WERI-Rb-1 (cell line): Measurements from ENCODE around the gene NCEH1.

Experiments used
- DNase-seq: peaks from one replicate; pipeline ENCODE4 v3.0.0-alpha.2; 2020
- H3K27ac ChIP-seq: fragments of 250-450 bp; sonication (Bioruptor Pico); 2 replicates; pipeline ENCODE4 v1.5.1; 2020; ENCODE audit warnings: mild to moderate bottlenecking, moderate library complexity
- H3K27me3 ChIP-seq: fragments of 250-450 bp; sonication (Bioruptor Pico); 2 replicates; pipeline ENCODE4 v1.5.1; 2021; ENCODE audit warnings: mild to moderate bottlenecking, low read depth, moderate library complexity; ENCODE audit not compliant: insufficient read depth, severe bottlenecking
- H3K36me3 ChIP-seq: fragments of 250-450 bp; sonication (Bioruptor Pico); 2 replicates; pipeline ENCODE4 v1.5.1; 2020; ENCODE audit warnings: mild to moderate bottlenecking, moderate library complexity
- H3K4me3 ChIP-seq: 2 replicates; pipeline ENCODE4 v1.5.1; 2011; ENCODE audit warnings: low read depth, mild to moderate bottlenecking, control low read depth, low read length
- H3K9me3 ChIP-seq: fragments of 250-450 bp; sonication (Bioruptor Pico); 2 replicates; pipeline ENCODE4 v1.5.1; 2021; ENCODE audit warnings: mild to moderate bottlenecking, moderate library complexity; ENCODE audit not compliant: severe bottlenecking
- CTCF ChIP-seq: IDR thresholded peaks from 2 replicates; pipeline ENCODE4 v1.5.1; 2011; ENCODE audit warnings: low read depth, mild to moderate bottlenecking, control low read depth, inconsistent platforms, low read length

The NCEH1 gene

GRCh38 chr3:172653004-172653572, 57.8 kb downstream of the NCEH1 start:
- Histone ChIP-seq H3K36me3 (no peaks in the 10 kb centered on the region), H3K9me3 (no peaks in the 10 kb centered on the region), H3K27me3 (no peaks in the 10 kb centered on the region), H3K27ac (no peak overlapping the region), H3K4me3 (no peak overlapping the region)
- no peak for DNase-seq
- no peak for TF ChIP-seq CTCF

GRCh38 chr3:172651936-172652625, 58.8 kb downstream of the NCEH1 start:
- no peaks in the 10 kb centered on the region for H3K9me3 ChIP-seq
- H3K27ac ChIP-seq: no peak overlapping the region
- no peak for DNase-seq
- no peak for TF ChIP-seq CTCF
- no peaks in the 10 kb centered on the region for H3K27me3 ChIP-seq
- no peaks in the 10 kb centered on the region for H3K36me3 ChIP-seq
- no peak overlapping the region for H3K4me3 ChIP-seq

GRCh38 chr3:172649987-172650386, 60.9 kb downstream of the NCEH1 start:
- Histone ChIP-seq H3K36me3 (no peaks in the 10 kb centered on the region), H3K4me3 (no peak overlapping the region), H3K9me3 (no peaks in the 10 kb centered on the region), H3K27me3 (no peaks in the 10 kb centered on the region), H3K27ac (no peak overlapping the region)
- no peak for TF ChIP-seq CTCF
- no peak for DNase-seq

GRCh38 chr3:172648747-172649146, 62.1 kb downstream of the NCEH1 start:
- no peak for DNase-seq
- Histone ChIP-seq H3K4me3 (no peak overlapping the region), H3K27ac (no peak overlapping the region), H3K9me3 (no peaks in the 10 kb centered on the region), H3K36me3 (no peaks in the 10 kb centered on the region), H3K27me3 (no peaks in the 10 kb centered on the region)
- no peak for TF ChIP-seq CTCF

- no peak for TF ChIP-seq CTCF
- Histone ChIP-seq H3K27me3 (no peaks in the 10 kb centered on the region), H3K27ac (no peak overlapping the region), H3K4me3 (no peak overlapping the region), H3K36me3 (no peaks in the 10 kb centered on the region), H3K9me3 (no peaks in the 10 kb centered on the region)
- no peak for DNase-seq
Measured at GRCh38 chr3:172647823-172648222, 63.0 kb downstream of the NCEH1 start.

GRCh38 chr3:172647080-172647479, 63.8 kb downstream of the NCEH1 start:
- no peak for TF ChIP-seq CTCF
- no peaks in the 10 kb centered on the region for H3K36me3 ChIP-seq
- H3K4me3 ChIP-seq: no peak overlapping the region
- no peak overlapping the region for H3K27ac ChIP-seq
- H3K9me3 ChIP-seq: no peaks in the 10 kb centered on the region
- no peak for DNase-seq
- no peaks in the 10 kb centered on the region for H3K27me3 ChIP-seq
